Measurements from ENCODE around the gene POMGNT1. TPM values are rescaled to one million over a fixed set of nuclear protein-coding genes. Genes with fewer than 3 reads are reported as not detected.

The POMGNT1 gene
- polyA plus RNA-seq, 1 donor from 2014 or later: 128 TPM

DNA sequence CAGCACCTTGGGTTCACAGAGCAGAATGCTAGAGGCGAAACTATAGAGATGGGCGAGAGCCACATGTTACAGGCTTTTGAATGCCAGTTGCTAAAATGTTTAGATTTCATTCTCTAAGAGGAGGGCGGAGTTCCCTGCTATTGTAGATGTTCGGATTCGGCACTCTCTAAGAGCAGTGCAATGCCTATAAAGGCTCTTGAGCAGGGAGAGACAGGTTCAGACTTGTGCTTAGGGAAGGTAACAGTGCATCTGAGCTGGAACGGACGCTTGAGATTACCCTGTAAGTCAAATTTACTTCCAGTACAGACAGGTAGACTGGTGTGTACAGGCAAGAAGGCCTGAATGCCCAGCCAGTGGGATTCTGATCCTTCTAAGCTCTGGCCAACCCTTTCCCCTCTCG lies 20.2 kb upstream of the POMGNT1 start:
- H3F3A ChIP-seq (ENCODE audit: insufficient read depth, low read length, poor library complexity, severe bottlenecking): no peaks in the 10 kb centered on the region
- H3K9ac ChIP-seq (ENCODE audit: low read length): no peak overlapping the region
- H3K9me2 ChIP-seq (ENCODE audit: insufficient read depth, low read length): no peaks in the 10 kb centered on the region
- no peaks in the 10 kb centered on the region for H3K79me2 ChIP-seq (replicated peaks; ENCODE audit: insufficient read depth, low read length)
- H4K20me1 ChIP-seq (ENCODE audit: insufficient read depth): no peaks in the 10 kb centered on the region
- no peaks in the 10 kb centered on the region for H3K9me3 ChIP-seq (ENCODE audit: low read length)
- H3K36me3 ChIP-seq (ENCODE audit: insufficient read depth, low read length): no peaks in the 10 kb centered on the region
- no peak overlapping the region for H3K27ac ChIP-seq (ENCODE audit: low read length)
- no peak overlapping the region for H3K4me2 ChIP-seq (ENCODE audit: low read length)
- no peaks in the 10 kb centered on the region for H3K27me3 ChIP-seq (ENCODE audit: insufficient read depth, low read depth, low read length)
- no peak overlapping the region for H3K4me3 ChIP-seq (ENCODE audit: low read length)
- TF ChIP-seq POLR2AphosphoS5 (IDR thresholded peaks at IDR 0.05) (no peak), SMC3 (conservative IDR thresholded peaks at IDR 0.05; ENCODE audit: poor library complexity) (no peak), RAD21 (conservative IDR thresholded peaks at IDR 0.05) (no peak), MXI1 (conservative IDR thresholded peaks at IDR 0.05; ENCODE audit: poor library complexity, severe bottlenecking) (no peak), TAF1 (IDR thresholded peaks at IDR 0.05; ENCODE audit: low read depth) (no peak), EP300 (conservative IDR thresholded peaks at IDR 0.05; ENCODE audit: poor library complexity, severe bottlenecking) (no peak), EZH2 (IDR thresholded peaks at IDR 0.05; ENCODE audit: borderline replicate concordance, insufficient read depth, low read length, poor library complexity, severe bottlenecking) (no peak)
- TF ChIP-seq, protein P1, sequence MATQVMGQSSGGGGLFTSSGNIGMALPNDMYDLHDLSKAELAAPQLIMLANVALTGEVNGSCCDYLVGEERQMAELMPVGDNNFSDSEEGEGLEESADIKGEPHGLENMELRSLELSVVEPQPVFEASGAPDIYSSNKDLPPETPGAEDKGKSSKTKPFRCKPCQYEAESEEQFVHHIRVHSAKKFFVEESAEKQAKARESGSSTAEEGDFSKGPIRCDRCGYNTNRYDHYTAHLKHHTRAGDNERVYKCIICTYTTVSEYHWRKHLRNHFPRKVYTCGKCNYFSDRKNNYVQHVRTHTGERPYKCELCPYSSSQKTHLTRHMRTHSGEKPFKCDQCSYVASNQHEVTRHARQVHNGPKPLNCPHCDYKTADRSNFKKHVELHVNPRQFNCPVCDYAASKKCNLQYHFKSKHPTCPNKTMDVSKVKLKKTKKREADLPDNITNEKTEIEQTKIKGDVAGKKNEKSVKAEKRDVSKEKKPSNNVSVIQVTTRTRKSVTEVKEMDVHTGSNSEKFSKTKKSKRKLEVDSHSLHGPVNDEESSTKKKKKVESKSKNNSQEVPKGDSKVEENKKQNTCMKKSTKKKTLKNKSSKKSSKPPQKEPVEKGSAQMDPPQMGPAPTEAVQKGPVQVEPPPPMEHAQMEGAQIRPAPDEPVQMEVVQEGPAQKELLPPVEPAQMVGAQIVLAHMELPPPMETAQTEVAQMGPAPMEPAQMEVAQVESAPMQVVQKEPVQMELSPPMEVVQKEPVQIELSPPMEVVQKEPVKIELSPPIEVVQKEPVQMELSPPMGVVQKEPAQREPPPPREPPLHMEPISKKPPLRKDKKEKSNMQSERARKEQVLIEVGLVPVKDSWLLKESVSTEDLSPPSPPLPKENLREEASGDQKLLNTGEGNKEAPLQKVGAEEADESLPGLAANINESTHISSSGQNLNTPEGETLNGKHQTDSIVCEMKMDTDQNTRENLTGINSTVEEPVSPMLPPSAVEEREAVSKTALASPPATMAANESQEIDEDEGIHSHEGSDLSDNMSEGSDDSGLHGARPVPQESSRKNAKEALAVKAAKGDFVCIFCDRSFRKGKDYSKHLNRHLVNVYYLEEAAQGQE (IDR thresholded peaks at IDR 0.05; ENCODE audit: borderline replicate concordance): no peak
- TF ChIP-seq, protein P2, sequence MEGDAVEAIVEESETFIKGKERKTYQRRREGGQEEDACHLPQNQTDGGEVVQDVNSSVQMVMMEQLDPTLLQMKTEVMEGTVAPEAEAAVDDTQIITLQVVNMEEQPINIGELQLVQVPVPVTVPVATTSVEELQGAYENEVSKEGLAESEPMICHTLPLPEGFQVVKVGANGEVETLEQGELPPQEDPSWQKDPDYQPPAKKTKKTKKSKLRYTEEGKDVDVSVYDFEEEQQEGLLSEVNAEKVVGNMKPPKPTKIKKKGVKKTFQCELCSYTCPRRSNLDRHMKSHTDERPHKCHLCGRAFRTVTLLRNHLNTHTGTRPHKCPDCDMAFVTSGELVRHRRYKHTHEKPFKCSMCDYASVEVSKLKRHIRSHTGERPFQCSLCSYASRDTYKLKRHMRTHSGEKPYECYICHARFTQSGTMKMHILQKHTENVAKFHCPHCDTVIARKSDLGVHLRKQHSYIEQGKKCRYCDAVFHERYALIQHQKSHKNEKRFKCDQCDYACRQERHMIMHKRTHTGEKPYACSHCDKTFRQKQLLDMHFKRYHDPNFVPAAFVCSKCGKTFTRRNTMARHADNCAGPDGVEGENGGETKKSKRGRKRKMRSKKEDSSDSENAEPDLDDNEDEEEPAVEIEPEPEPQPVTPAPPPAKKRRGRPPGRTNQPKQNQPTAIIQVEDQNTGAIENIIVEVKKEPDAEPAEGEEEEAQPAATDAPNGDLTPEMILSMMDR (IDR thresholded peaks at IDR 0.05; ENCODE audit: poor library complexity, severe bottlenecking): no peak
- H2AFZ ChIP-seq (ENCODE audit: low read depth, low read length): no peak overlapping the region

DNA sequence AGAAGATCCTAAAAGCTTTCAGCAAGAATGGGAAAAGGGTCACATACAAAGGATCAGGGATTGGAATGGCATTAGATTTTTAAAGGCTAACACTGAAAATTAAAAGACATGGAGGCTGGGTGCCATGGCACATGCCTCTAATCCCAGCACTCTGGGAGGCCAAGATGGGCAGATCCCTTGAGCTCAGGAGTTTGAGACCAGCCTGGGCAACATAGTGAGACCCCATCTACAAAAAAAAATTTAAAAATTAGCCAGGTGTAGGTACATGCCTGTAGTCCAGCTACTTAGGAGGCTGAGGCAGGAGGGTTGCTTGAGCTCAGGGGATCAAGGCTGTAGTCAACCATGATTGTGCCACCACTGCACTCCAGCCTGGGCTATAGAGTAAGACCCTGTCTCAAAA lies 17.3 kb upstream of the POMGNT1 start:
- no peak overlapping the region for H3K27ac ChIP-seq (ENCODE audit: low read length)
- H3K9me2 ChIP-seq (ENCODE audit: insufficient read depth, low read length): no peaks in the 10 kb centered on the region
- H3K4me3 ChIP-seq (ENCODE audit: low read length): no peak overlapping the region
- TF ChIP-seq EZH2 (IDR thresholded peaks at IDR 0.05; ENCODE audit: borderline replicate concordance, insufficient read depth, low read length, poor library complexity, severe bottlenecking) (no peak), TAF1 (IDR thresholded peaks at IDR 0.05; ENCODE audit: low read depth) (no peak)
- no peak overlapping the region for H3K9ac ChIP-seq (ENCODE audit: low read length)
- H3K27me3 ChIP-seq (ENCODE audit: insufficient read depth, low read depth, low read length): no peaks in the 10 kb centered on the region
- no peaks in the 10 kb centered on the region for H4K20me1 ChIP-seq (ENCODE audit: insufficient read depth)
- no peak overlapping the region for H2AFZ ChIP-seq (ENCODE audit: low read depth, low read length)
- no peak overlapping the region for H3K4me2 ChIP-seq (ENCODE audit: low read length)
- no peaks in the 10 kb centered on the region for H3K9me3 ChIP-seq (ENCODE audit: low read length)
- no peaks in the 10 kb centered on the region for H3F3A ChIP-seq (ENCODE audit: insufficient read depth, low read length, poor library complexity, severe bottlenecking)
- H3K36me3 ChIP-seq (ENCODE audit: insufficient read depth, low read length): no peaks in the 10 kb centered on the region
- no peaks in the 10 kb centered on the region for H3K79me2 ChIP-seq (replicated peaks; ENCODE audit: insufficient read depth, low read length)

DNA sequence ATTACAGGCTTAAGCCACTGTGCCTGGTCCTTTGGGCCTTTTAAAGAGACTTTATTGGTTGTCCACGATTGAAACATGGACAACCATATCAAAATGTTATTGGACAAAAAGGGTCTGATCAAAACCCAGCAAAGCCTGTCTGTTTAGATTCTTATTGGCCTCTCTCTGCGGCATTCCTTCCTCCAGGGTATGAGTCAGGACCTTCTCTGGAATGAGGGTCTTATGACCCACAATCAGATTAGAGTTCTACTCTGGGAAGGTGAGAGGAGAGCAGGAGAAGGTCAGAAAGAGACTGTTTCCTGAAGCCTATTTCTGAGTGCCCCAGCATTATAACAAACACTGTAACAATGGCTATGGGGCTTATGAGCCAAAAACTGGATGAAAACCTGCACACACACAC lies 12.8 kb upstream of the POMGNT1 start:
- Histone ChIP-seq H3K27me3 (ENCODE audit: insufficient read depth, low read depth, low read length) (no peaks in the 10 kb centered on the region), H3K27ac (ENCODE audit: low read length) (no peak overlapping the region), H4K20me1 (ENCODE audit: insufficient read depth) (no peaks in the 10 kb centered on the region), H3K4me3 (ENCODE audit: low read length) (no peak overlapping the region), H3F3A (ENCODE audit: insufficient read depth, low read length, poor library complexity, severe bottlenecking) (no peaks in the 10 kb centered on the region), H3K9me3 (ENCODE audit: low read length) (no peaks in the 10 kb centered on the region), H3K9me2 (ENCODE audit: insufficient read depth, low read length) (no peaks in the 10 kb centered on the region), H3K36me3 (ENCODE audit: insufficient read depth, low read length) (no peaks in the 10 kb centered on the region), H3K79me2 (replicated peaks; ENCODE audit: insufficient read depth, low read length) (no peaks in the 10 kb centered on the region), H3K9ac (ENCODE audit: low read length) (no peak overlapping the region), H3K4me2 (ENCODE audit: low read length) (no peak overlapping the region), H2AFZ (ENCODE audit: low read depth, low read length) (no peak overlapping the region)
- TF ChIP-seq EP300 (conservative IDR thresholded peaks at IDR 0.05; ENCODE audit: poor library complexity, severe bottlenecking) (no peak), SMC3 (conservative IDR thresholded peaks at IDR 0.05; ENCODE audit: poor library complexity) (no peak), MXI1 (conservative IDR thresholded peaks at IDR 0.05; ENCODE audit: poor library complexity, severe bottlenecking) (no peak), TAF1 (IDR thresholded peaks at IDR 0.05; ENCODE audit: low read depth) (no peak), POLR2AphosphoS5 (IDR thresholded peaks at IDR 0.05) (no peak), RAD21 (conservative IDR thresholded peaks at IDR 0.05) (no peak), EZH2 (IDR thresholded peaks at IDR 0.05; ENCODE audit: borderline replicate concordance, insufficient read depth, low read length, poor library complexity, severe bottlenecking) (no peak)
- TF ChIP-seq, protein P2 (IDR thresholded peaks at IDR 0.05; ENCODE audit: poor library complexity, severe bottlenecking): no peak
- TF ChIP-seq, protein P1 (IDR thresholded peaks at IDR 0.05; ENCODE audit: borderline replicate concordance): no peak

All from neural cell (in vitro differentiated cells).